ENCODE data around the gene GET3.

- TF ChIP-seq ATF3 (CRISPR knock-in tag; IDR thresholded peaks at IDR 0.05) (no peak), HDAC6 (IDR thresholded peaks at IDR 0.05; ENCODE audit: low read depth, low read length) (no peak)
Measured at GRCh38 chr19:12720296-12720695, 17.0 kb upstream of the GET3 start.

Measured in HepG2 (cell line).